NCI-H1417 treated with DMSO at 0.1 percent for 48 hours (cell line): ENCODE results near the gene ARHGAP12.

Source experiments
- DNase-seq: peaks from one replicate; lab custom pipeline; 2025; lab: John Stamatoyannopoulos, UW

The ARHGAP12 gene

DNA sequence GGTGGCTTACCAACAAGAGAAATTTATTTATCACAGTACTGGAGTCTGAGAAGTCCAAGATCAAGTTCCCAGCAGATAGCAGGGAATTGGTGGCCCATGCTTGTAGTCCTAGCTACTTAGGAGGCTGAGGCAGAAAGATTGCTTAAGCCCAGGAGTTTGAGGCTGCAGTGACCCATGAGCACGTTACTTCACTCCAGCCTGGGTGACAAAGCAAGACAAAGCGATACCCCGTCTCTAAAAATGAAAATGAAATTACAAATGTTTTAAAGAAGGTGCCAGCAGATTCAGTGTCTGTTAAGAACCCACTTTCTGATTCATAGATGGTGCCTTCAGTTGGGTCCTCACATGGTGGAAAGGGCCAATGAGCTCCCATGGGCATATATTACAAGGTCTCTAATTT lies 20.6 kb upstream of the ARHGAP12 start:
- DNase-seq = no peak

DNA sequence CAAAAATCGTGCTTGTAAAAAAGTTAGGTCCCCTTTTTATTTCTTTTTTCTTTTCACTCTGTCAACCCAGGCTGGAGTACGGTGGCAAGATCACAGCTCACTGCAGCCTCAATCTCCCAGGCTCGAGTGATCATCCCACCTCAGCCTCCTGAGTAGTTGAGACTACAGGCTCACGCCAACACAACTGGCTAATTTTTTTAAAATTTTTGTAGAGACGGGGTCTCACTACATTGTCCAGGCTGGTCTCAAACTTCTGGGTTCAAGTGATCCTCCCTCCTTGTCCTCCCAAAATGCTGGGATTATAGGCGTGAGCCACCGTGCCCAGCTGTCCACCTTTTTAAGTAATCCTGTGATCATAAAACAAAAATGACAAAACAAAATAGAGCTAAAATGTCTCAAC lies 19.4 kb upstream of the ARHGAP12 start:
- DNase-seq = no peak

DNA sequence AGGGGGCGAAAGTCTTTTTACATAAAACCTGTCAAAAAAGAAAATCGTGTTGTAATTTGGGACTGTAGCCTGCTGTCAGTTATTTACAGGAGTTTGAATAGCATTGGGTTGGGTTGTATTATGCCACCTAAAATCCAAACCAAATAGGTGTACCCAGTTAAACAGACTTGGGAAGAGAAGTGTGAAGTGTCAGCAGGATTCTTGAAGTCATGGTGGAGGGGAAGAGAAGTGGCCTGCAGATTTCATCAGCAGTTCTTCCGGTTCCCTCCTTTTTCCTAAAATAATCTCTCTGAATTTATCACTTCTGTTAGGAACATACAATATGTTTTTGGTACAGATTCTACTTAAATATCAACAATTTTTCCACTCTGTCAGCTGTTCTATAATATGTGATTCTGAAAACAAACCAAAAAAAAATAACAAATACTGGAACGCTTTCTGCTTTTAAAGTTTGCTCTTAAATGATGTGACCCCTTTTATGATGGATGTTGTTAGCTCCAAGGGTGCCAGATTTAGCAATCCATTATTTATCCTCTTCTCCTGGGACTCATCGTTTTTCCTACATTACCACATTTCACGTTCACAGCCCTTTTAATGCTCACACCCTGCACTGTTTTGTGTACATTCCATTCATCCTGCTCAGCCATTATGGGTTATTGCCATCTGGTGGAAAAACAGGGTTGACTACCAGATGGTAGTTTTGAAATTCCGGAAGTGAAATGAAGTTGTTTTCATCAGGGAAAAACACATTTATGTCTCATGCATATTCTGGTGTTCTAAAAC lies 18.7 kb upstream of the ARHGAP12 start:
- no peak for DNase-seq

DNA sequence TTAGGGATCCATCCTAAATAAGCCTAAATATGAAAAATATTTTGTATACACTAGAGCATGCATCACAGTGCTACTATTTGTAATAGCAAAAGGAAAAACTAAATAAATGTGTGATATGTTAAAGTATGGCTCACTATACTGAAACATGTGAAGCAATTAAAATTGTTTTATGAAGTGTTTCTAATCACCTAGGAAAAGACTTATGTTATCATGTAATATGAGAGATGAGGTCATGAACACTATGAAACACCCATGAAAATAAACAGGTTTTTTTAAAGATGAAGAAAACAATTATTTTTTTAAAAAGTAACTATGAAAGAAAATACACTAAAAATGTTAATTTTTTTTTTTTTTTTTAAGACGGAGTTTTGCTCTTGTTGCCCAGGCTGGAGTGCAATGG lies 16.8 kb upstream of the ARHGAP12 start:
- DNase-seq = no peak

DNA sequence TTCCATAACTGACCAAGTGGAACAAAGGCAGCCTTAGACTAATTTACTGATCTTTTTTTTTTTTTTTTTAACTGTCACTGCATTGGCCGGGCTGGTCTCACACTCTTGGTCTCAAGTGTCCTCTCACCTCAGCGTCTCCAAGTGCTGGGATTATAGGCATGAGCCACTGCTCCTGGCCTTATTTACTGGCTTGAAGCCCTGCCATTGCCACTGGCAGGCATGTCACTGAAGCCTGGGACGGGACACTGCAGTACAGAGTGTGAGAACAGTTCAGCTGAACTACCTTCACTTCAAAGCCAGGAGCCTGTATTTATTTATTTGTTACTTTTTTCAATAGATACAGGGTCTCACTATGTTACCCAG lies 15.4 kb upstream of the ARHGAP12 start:
- no peak for DNase-seq

DNA sequence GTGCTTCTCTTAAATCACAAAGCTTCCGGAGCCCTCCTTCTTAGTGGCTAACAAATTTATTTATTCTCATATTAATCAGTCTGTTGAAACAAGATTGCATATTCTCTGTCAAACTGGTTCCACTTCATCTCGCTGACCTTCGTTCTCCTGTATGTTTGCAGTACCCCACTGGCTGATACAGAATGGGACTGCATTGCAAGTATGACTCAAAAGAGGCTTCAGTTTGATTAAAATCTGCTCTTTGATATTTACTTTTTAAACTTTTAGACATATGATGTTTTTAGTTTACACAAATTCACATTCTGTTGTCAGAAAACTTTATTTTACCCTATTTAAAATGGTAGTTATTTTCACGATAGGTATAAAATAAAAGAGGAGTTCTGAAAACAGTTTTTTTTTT lies 14.3 kb upstream of the ARHGAP12 start:
- DNase-seq = no peak

DNA sequence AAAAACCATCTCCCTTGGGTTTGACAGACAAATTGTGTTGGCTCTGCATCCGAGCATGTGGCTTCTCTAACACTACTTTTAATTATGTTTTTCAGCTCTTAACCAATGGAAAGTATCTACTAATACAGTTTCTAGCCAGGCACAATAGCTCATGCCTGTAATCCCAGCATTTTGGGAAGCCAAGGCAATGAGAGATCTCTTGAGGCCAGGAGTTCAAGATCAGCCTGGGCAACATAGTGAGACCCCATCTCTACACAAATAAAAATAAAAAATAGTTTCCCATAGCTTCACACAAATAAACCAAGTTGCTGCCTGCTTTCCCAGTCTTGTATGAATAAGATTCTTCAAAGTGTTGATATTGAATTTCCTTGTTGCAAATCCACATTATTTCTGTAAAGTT lies 13.8 kb upstream of the ARHGAP12 start:
- DNase-seq = no peak

DNA sequence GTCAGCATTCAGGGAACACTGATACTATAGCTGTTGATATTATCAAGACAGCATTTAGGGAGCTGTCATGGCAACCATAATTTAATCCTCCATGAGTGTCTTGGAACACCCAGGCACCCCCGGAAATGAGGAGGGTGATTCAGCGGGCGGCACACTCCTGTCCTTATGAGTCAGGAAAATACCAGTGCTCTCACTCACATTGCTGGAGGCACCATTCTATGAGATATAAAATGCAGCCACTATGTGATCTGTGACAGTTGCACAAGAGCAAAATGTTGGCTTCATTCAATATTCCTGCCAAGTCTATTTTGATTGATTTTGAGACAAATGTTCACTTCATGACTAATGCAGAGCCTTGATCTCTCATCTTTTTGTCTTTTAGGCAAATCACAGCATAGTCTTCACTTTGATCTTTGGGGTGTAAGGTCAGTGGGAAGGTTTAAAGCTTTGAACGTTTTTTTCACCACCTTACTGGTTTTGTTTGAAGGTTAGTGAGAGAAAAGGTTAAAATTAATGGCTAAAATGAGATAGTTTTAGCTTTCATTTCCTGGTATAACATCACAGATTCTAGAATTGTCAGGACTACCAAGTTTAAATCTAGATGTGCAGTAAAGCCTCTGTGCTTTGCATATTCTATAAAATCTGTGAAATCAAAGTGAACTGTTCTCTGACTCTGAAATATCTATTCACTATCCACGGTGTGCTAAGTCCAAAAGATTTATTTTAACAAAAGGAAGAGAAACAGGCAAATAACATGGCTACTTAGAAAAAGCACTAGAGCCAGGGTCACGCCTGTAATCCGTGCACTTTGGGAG lies 12.4 kb upstream of the ARHGAP12 start:
- DNase-seq = no peak

DNA sequence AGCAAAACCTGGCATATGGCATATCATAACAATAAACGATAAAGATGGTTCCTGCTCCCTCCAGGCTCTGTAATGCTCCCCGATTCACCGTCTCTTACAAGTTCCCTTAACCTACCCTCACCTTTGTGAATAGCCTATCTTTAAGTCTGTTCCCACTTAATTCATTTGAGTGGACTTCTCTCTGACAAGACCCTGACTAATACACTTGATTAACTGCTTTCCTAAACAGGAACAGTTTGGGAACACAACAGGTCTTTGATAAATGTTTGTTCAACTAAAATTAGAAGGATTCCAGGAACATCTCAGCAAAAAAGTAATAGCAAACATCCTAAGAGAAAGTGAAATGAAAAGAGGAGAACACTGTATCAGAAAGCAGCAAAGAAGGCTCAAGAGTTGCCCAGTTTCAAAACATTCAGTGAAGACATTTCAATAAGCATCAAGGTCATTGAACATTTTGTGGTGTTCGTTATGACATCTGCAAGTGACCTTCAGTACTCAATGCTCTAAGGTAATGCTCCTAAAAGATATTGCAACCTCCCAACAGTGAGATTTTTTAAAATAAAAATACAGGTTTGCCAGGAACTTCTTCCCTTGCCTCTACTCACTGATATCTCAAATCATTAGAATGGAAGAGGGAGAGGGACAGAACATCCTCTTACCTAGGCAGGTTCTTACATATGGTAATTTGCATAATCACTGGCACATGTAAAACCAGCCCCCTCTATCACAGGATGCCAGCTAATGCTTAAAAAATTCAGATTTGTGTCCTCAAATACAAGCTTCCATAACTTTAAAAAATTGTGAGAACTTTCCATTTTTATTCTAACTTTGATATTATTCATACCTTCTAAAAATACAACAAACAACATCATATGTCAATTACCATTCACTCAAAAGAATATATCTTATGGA lies 11.4 kb upstream of the ARHGAP12 start:
- DNase-seq = no peak

DNA sequence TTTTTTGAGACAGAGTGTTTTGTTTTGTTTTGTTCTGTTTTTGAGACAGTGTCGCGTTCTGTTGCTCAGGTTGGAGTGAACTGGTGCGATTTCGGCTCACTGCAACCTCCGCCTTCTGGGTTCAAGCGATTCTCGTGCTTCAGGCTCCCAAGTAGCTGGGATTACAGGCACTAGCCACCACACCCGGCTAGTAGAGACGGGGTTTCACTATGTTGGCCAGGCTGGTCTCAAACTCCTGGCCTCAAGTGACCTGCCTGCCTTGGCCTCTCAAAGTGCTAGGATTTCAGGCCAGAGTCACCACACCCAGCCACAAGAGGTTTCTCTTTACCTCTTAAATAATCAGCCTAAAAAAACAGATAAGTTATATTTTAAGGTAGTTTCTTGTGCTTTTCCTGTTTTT lies 8.7 kb upstream of the ARHGAP12 start:
- no peak for DNase-seq

DNA sequence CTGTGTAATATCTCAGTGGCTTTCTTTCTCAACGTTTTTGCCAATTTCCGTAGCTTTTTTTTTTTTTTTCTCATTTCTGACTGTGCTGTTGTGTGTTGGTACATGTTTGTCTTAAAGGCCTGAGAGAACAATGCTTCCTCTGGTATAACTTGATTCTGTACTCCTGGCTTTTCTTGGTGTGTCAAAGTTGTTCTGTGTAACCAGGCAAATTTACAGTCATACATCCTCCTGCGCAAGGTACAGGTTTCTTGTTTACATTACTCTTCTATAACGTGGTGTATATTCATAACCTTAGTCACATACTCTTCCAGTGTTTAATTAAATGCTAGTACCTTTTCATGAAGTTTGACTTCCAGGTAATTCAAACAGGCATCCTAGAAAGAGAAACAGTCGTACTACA lies 8.3 kb upstream of the ARHGAP12 start:
- DNase-seq = no peak

DNA sequence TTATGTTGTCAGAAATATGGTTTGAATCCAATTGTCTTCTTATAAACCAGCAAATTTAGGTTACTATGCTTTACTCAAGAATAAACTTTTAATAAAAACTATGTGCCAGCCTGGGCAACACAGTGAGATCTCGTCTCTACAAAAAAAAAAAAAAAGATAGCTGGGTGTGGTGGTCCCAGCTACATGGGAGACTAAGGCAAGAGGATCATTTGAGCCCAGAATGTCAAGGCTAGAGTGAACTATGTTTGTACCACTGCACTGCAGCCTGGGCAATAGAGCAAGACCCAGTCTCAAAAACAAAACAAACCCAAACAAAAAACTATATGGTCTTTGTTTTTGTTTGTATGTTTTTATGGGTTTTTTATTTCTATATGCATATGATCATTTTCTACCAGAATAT lies 7.5 kb upstream of the ARHGAP12 start:
- DNase-seq = no peak

DNA sequence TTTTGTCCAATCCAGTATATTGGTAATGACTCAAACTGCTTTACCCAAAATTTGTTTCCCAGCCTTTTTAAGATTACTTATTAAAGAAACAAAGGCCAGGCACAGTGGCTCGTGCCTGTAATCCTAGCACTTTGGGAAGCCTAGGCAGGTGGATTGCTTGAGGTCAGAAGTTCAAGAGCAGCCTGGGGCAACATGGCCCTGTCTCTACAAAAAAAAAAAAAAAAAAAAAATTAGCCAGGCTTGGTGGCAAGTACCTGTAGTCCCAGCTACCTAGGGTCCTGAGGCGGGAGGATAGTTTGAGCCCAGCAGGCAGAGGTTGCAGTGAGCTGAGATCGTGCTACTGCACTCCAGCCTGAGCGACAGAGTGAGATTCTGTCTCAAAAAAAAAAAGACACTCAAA lies 7.0 kb upstream of the ARHGAP12 start:
- no peak for DNase-seq

DNA sequence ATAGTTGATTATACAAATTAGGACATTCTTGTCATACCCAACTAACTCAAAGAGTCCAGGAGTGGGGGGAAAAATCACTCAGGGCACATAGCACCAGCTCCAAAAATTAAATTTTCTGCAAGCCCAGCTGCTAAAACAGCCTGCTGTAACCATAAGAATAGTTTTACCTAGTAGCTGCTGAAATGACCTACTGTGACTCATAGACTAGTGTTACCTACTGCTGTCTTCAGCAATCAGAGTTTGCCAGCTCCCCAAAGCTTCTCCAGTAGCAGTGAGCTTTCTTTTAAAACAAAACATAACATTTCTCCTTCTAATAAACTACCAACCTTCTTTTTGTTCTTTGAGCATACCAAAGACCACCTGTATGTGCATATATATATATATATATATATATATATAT lies 4.2 kb upstream of the ARHGAP12 start:
- DNase-seq = no peak

DNA sequence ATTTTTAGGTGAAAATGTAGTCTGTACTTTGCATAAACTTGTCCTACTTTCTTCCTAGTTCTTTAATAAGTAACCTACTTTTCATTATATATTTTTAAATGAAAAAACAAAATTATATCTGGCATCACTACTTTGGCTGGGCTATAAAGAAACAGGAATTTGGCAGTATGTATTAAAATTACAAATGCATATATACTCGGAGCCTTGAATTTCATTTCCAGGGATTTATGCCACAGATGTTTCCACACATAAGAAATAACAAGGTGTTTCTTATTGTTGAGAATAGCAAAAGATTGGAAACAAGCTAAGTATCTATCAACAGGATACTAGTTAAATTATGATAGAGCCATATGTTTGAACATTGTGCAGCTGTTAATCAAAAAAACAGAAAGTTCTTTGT lies 2.2 kb upstream of the ARHGAP12 start:
- no peak for DNase-seq

DNA sequence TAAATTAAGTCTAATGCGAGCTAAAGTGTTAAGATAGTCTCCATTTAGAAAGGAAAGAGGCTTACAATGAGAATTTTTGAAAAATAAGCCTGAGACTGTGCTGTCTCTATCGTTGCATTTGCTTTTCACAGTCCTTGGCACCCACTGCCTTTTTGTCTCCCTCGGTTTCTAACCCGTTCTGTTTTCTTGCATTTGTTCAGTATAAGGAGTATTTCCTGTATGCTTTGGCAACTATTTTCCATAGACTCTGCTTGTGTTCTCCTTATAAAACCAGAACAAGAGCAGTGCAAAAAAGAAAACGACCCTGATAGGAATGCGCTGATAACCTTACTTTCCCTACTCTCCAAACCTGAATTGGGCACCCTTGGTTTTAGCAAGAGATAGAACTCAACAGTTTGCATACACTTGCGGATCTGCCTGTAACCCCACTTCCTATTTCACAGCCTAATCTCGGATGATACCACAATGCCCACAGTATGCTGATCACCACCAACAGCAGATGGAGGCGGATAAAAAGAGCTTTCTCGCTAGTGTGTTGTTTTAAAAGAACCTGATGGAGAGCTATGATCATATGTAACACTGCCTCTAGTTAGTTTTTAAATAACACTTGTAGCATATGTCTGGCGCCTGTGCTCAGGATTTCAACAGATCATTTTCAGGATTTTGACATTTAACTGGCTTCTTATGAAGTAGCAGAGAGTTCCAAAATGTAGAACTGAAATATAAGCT lies 1.6 kb upstream of the ARHGAP12 start:
- DNase-seq = no peak

DNA sequence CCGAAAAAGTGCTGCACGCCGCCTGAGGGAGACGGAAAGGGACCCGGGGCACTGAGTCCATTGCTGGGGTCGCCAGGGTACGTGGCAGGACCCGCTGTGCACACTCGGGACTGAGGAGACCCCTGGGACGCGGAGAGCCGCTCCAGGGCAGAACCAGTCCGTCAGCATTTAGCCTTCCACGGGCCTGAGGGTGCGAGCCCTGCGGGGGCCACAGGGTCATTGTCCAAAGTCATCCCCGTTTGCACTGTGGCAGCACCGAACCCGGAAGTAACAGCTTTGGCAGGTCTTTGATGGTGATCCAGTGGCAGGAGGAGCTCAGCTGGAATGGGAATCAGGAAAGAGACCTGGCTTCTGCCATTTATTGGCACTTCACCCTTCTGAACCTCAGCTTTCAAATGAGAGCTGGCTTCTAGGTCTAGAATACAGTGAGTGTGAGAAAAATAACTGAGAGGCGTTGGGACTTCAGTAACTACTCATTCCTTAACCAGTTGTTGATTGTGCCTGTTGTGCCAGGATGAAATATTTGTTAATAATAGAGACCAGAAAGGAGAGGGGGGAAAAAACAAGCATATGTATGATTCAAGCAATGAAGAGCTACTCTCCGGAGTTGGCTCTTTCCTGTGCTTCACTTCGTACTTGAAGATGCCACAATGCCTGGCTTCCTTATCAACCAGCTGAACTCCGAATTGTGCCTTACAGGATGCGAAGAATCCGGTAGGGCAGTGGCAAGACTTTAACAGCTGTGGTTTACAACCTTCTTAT lies 811 bp upstream of the ARHGAP12 start:
- no peak for DNase-seq

DNA sequence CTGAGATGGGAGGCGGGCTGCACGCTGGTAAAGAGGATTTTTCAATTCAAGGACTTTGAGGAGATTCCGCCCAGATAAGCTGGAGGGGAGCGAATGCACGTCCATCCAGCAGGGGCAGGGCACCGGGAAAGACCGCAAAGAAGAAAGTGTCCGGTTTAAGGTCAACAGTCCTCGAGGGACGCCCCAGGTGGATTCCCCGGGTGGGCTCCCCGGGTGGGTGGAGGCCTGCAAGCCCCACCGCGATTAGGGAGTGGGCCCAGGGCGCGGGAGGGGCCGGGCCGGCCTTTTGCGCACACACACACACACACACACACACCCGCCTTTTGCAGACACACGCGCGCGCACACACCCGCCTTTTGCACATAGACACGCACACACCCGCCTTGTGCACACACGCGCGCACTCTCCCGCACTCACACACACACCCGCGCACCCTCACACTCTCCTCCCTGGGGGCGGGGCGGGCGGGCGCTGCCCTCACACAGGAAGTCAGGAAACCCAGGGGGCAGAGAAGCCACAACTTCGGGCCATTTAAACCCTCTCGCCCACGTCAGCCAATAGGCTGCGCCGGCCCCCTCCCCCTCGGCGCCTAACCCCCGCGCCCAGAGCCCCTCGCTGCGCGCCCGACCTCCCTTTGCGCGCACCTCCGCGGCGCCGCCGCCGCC lies 615 bp downstream of the ARHGAP12 start:
- DNase-seq = no peak

DNA sequence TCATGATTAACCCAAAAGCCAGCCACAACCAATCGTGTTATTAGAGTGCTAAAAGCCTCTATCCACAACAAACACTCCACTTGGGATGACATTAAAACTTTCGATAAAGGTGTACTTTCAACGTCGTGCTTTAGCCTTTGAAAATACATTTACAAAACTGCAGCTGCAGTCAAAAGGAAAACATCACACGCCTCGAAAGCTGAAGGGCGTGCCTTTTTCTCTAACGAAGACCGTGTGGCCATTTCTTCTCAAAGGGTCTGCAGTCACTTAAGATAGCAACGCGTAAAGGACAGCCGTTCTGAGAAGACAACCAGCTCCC lies 1.1 kb downstream of the ARHGAP12 start:
- DNase-seq = no peak

DNA sequence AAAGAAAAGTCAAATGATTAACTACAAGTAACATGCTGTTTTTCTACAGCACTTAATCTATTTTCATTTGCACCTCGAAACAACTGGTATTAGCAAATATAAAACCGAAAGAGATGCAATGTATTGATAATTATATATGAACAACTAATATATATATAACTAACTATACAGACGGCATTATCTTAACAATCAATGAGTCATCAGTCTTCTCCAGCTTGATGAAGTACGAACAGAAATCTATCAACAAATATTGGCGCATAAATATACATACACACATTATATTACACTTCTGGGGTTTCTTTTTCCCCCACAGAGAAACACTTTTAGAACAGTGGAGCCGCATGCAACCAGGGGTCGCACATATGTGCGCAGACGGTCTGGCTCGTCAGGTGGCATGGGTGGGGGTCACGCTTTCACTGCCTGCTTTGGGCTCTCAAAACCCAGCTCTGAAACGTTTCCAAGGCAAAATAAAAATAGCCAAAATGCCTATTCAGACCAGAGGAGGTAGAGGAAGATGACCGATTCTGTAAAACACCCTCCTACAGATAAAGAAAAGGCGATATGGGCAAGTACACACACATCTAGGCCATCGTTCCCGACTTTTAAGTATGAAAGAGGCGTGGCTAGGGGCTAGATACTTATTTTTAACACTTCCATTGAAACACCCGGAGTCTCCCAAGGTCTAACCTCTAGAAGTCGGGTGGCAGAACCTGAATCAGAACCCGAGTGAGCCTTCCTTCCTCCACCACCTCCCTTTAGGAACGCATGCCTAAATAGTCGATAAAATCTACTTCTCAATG lies 1.7 kb downstream of the ARHGAP12 start:
- DNase-seq = no peak
